AG04450 (cell line): ENCODE measurements around the gene FXYD3. TPM values are rescaled to one million over a fixed set of nuclear protein-coding genes. Genes with fewer than 3 reads are reported as not detected.

Source experiments
- CTCF ChIA-PET: fragments of 300-600, 350-600 bp; formaldehyde crosslinking; extraction: SDS; loops from one replicate; lab custom pipeline; 2022; ENCODE audit warnings: antibody characterized with exemption, inconsistent platforms; lab: Charles Lee
- POLR2A ChIA-PET: fragments of 350-600 bp; formaldehyde crosslinking; extraction: SDS; loops from one replicate; lab custom pipeline; 2021; ENCODE audit warnings: antibody characterized with exemption, inconsistent platforms; lab: Yijun Ruan, JAX
- DNase-seq: peaks from one replicate; pipeline ENCODE4 v3.0.0-alpha.2; 2011; ENCODE audit warnings: low read depth, low spot score
- H3K27ac ChIP-seq: one replicate; pipeline ENCODE4 v1.5.1; 2012; ENCODE audit warnings: low read depth, low read length, control low read depth
- H3K27me3 ChIP-seq: one replicate; pipeline ENCODE4 v1.6.0; 2012; ENCODE audit warnings: low read length; ENCODE audit not compliant: control insufficient read depth, insufficient read depth
- H3K4me3 ChIP-seq: 2 replicates; pipeline ENCODE4 v1.5.1; 2011; ENCODE audit warnings: mild to moderate bottlenecking, low read depth, low read length, control low read depth
- H3K9me3 ChIP-seq: 2 replicates; pipeline ENCODE4 v1.5.1; 2012; ENCODE audit warnings: low read length; ENCODE audit not compliant: control insufficient read depth, insufficient read depth
- CTCF ChIP-seq: IDR thresholded peaks from 2 replicates; pipeline ENCODE4 v1.5.1; 2011; ENCODE audit warnings: low read depth, low read length, control low read depth, inconsistent platforms
- polyA plus RNA-seq: library from polyadenylated mRNA; depleted of rRNA; stranded (reverse); fragments of >200 nt; gene quantifications from 2 replicates; pipeline ENCODE4 v1.2.3, GENCODE V29; 2011

FXYD3 gene
- polyA plus RNA-seq, 1 experiment, result not detected

GRCh38 chr19:35119091-35119490 is 3.5 kb downstream of the FXYD3 start:
- Histone ChIP-seq H3K27ac (no peak overlapping the region), H3K9me3 (no peaks in the 10 kb centered on the region), H3K4me3 (no peak overlapping the region), H3K27me3 (peaks cover 7% of the 10 kb centered on the region)
- ChIA-PET POLR2A (no interaction called here), CTCF (interaction anchor here (2.0 kb wide), 1 partner anchor 52 kb away, joined by 7 read pairs; no protein-coding TSS in a partner anchor)
- no peak for DNase-seq
- TF ChIP-seq CTCF, result no peak

DNA sequence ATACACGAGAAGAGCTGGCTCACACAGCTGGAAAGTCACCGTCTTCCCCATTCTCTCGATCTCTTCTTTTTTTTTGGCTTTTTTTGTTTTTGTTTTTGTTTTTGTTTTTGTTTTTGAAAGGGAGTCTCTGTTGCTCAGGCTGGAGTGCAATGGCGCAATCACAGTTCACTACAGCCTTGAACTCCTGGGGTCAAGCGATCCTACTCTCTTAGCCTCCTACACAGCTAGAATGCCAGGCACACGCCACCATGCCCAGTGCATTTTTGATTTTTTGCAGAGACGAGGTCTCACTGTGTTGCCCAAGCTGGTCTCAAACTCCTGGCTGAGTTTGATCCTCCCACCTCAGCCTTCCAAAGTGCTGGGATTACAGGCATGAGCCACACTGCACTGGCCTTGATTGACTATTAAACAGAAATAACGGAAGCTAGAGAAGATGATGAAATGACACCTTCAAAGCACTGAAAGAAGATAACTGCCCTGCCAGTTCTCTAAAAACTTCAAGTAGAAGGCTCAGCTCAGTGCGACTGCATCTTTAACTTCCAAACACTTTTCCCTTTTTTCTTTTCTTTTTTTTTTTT is 4.0 kb downstream of the FXYD3 start:
- POLR2A ChIA-PET, result no interaction called here

DNA sequence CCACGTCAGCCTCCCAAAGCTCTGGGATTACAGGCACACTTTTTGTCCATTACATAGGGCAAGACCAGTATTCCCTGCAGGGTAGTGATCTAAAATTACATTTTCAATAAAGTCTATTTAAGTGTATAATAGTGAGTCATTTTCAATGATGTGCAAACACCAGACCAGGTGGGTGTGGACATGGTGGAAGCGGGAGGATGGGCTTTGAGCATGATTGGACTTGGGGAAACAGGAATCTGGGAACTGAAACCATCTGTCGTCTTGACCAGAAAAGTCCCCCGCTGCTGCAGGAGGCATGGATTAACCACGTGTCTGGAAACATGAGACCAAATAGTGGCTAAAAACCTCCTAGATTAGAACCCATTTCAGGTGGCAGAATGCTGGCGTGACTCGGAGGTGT is 4.9 kb downstream of the FXYD3 start:
- no peak for TF ChIP-seq CTCF
- Histone ChIP-seq H3K27me3 (peaks cover 7% of the 10 kb centered on the region), H3K4me3 (no peak overlapping the region), H3K27ac (no peak overlapping the region), H3K9me3 (no peaks in the 10 kb centered on the region; the same call in 1 of the 2 replicates)
- ChIA-PET CTCF (interaction anchor here (2.0 kb wide), 1 partner anchor 53 kb away, joined by 7 read pairs; no protein-coding TSS in a partner anchor), POLR2A (no interaction called here)
- DNase-seq, result no peak

More for the DNA sequence above, 4.0 kb downstream of the FXYD3 start:
- no peaks in the 10 kb centered on the region for H3K9me3 ChIP-seq
- peaks cover 7% of the 10 kb centered on the region for H3K27me3 ChIP-seq
- TF ChIP-seq CTCF, result no peak
- no peak overlapping the region for H3K4me3 ChIP-seq
- DNase-seq, result no peak
- H3K27ac ChIP-seq, result no peak overlapping the region
- CTCF ChIA-PET, result interaction anchor here (2.0 kb wide), 1 partner anchor 53 kb away, joined by 7 read pairs; no protein-coding TSS in a partner anchor

DNA sequence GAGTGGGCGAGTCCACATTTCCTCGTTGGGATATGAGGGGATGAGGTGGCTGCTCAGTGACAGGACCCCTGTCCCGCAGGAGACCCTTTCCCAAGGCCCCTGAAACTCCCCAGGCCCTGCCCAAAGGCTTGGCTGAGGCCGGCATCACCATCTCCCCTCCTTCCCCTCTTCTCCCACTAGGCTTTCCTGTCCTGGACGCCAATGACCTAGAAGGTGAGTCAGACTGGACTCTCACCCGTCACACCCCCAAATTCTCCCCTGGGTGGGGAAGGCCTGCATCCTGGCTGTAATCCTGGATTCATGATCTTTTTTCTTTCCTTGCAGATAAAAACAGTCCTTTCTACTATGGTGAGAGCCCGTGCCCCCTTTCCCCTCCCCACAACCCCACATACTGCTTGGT is 5.3 kb downstream of the FXYD3 start:
- Histone ChIP-seq H3K4me3 (no peak overlapping the region), H3K27me3 (peaks cover 6% of the 10 kb centered on the region), H3K27ac (no peak overlapping the region), H3K9me3 (no peaks in the 10 kb centered on the region; the same call in 1 of the 2 replicates)
- TF ChIP-seq CTCF, result no peak
- POLR2A ChIA-PET, result no interaction called here
- CTCF ChIA-PET, result interaction anchor here (2.0 to 6.3 kb wide), 2 partner anchors 15 to 54 kb away, joined by 7 to 44 read pairs; partner anchors contain the start of gene LGI4
- DNase-seq, result no peak

GRCh38 chr19:35122687-35123551 is 7.3 kb downstream of the FXYD3 start:
- H3K27me3 ChIP-seq, result peaks cover 7% of the 10 kb centered on the region
- no peak overlapping the region for H3K27ac ChIP-seq
- no peak for TF ChIP-seq CTCF
- ChIA-PET POLR2A (no interaction called here), CTCF (interaction anchor here (1.2 to 6.3 kb wide), 2 partner anchors 8 to 13 kb away, joined by 4 to 44 read pairs; partner anchors contain the start of gene LGI4)
- DNase-seq, result no peak
- no peaks in the 10 kb centered on the region; the same call in 1 of the 2 replicates for H3K9me3 ChIP-seq
- no peak overlapping the region for H3K4me3 ChIP-seq
